ENCODE measurements around the gene ENKD1. TPM values are rescaled to one million over a fixed set of nuclear protein-coding genes. Genes with fewer than 3 reads are reported as not detected.

The ENKD1 gene
- total and polyA plus RNA-seq, 2 of the 13 experiments (the other 11 are each of a cell fraction or from before 2014, with no cell fraction given) = 10.8 to 20.8 TPM

Other genes with a start within 250 kb of the ENKD1 start
- 6.7 and 13.6 TPM in 2 replicates for gene HSD11B2, start 235.6 kb downstream of the ENKD1 start, total RNA-seq (2016; rRNA removed; fragmentation: Illumina TruSeq; extraction: Trizol)
- gene HSD11B2, start 235.6 kb downstream of the ENKD1 start, polyA plus RNA-seq (2011; rRNA removed) = 8.9 and 11.9 TPM in 2 replicates
- gene ATP6V0D1, start 185.6 kb downstream of the ENKD1 start, total RNA-seq (2016; rRNA removed; fragmentation: Illumina TruSeq; extraction: Trizol) = 49.5 and 51.1 TPM in 2 replicates
- gene ATP6V0D1, start 185.6 kb downstream of the ENKD1 start, polyA plus RNA-seq (2011; rRNA removed) = 54.2 and 61.3 TPM in 2 replicates
- gene AGRP, start 183.2 kb downstream of the ENKD1 start, total RNA-seq (2016; rRNA removed; fragmentation: Illumina TruSeq; extraction: Trizol) = not detected in 2 replicates
- not detected in 2 replicates for gene AGRP, start 183.2 kb downstream of the ENKD1 start, polyA plus RNA-seq (2011; rRNA removed)
- 4.6 and 11.2 TPM in 2 replicates for gene RIPOR1, start 137.9 kb downstream of the ENKD1 start, total RNA-seq (2016; rRNA removed; fragmentation: Illumina TruSeq; extraction: Trizol)
- 5.7 and 8.1 TPM in 2 replicates for gene RIPOR1, start 137.9 kb downstream of the ENKD1 start, polyA plus RNA-seq (2011; rRNA removed)
- 37.5 and 59.3 TPM in 2 replicates for gene CTCF, start 104.2 kb downstream of the ENKD1 start, total RNA-seq (2016; rRNA removed; fragmentation: Illumina TruSeq; extraction: Trizol)
- 19.5 and 20.8 TPM in 2 replicates for gene CTCF, start 104.2 kb downstream of the ENKD1 start, polyA plus RNA-seq (2011; rRNA removed)
- gene CARMIL2, start 21.6 kb downstream of the ENKD1 start, total RNA-seq (2016; rRNA removed; fragmentation: Illumina TruSeq; extraction: Trizol) = 0.91 and 1.3 TPM in 2 replicates
- 2.7 and 3.9 TPM in 2 replicates for gene CARMIL2, start 21.6 kb downstream of the ENKD1 start, polyA plus RNA-seq (2011; rRNA removed)
- 26.1 and 32.6 TPM in 2 replicates for gene ACD, start 6.5 kb downstream of the ENKD1 start, total RNA-seq (2016; rRNA removed; fragmentation: Illumina TruSeq; extraction: Trizol)
- 37.1 and 38.3 TPM in 2 replicates for gene ACD, start 6.5 kb downstream of the ENKD1 start, polyA plus RNA-seq (2011; rRNA removed)
- 3.0 and 4.3 TPM in 2 replicates for gene PARD6A, start 5.8 kb downstream of the ENKD1 start, total RNA-seq (2016; rRNA removed; fragmentation: Illumina TruSeq; extraction: Trizol)
- gene PARD6A, start 5.8 kb downstream of the ENKD1 start, polyA plus RNA-seq (2011; rRNA removed) = 3.5 and 3.6 TPM in 2 replicates
- gene C16orf86, start 64 bp upstream of the ENKD1 start, total RNA-seq (2016; rRNA removed; fragmentation: Illumina TruSeq; extraction: Trizol) = 1.7 and 3.1 TPM in 2 replicates
- gene C16orf86, start 64 bp upstream of the ENKD1 start, polyA plus RNA-seq (2011; rRNA removed) = 1.5 and 2.0 TPM in 2 replicates
- gene GFOD2, start 52.6 kb upstream of the ENKD1 start, total RNA-seq (2016; rRNA removed; fragmentation: Illumina TruSeq; extraction: Trizol) = 17.2 and 17.6 TPM in 2 replicates
- 11.1 and 12.8 TPM in 2 replicates for gene GFOD2, start 52.6 kb upstream of the ENKD1 start, polyA plus RNA-seq (2011; rRNA removed)
- 8.5 and 9.2 TPM in 2 replicates for gene RANBP10, start 139.8 kb upstream of the ENKD1 start, total RNA-seq (2016; rRNA removed; fragmentation: Illumina TruSeq; extraction: Trizol)
- 22.7 and 24.5 TPM in 2 replicates for gene RANBP10, start 139.8 kb upstream of the ENKD1 start, polyA plus RNA-seq (2011; rRNA removed)
- 0.10 and 0.86 TPM in 2 replicates for gene TSNAXIP1, start 140.1 kb upstream of the ENKD1 start, total RNA-seq (2016; rRNA removed; fragmentation: Illumina TruSeq; extraction: Trizol)
- 0.37 and 0.61 TPM in 2 replicates for gene TSNAXIP1, start 140.1 kb upstream of the ENKD1 start, polyA plus RNA-seq (2011; rRNA removed)
- gene THAP11, start 175.6 kb upstream of the ENKD1 start, total RNA-seq (2016; rRNA removed; fragmentation: Illumina TruSeq; extraction: Trizol) = 53.4 and 53.8 TPM in 2 replicates
- gene THAP11, start 175.6 kb upstream of the ENKD1 start, polyA plus RNA-seq (2011; rRNA removed) = 44.2 and 45.5 TPM in 2 replicates
- gene NUTF2, start 180.2 kb upstream of the ENKD1 start, total RNA-seq (2016; rRNA removed; fragmentation: Illumina TruSeq; extraction: Trizol) = 214 and 224 TPM in 2 replicates
- gene NUTF2, start 180.2 kb upstream of the ENKD1 start, polyA plus RNA-seq (2011; rRNA removed) = 168 and 198 TPM in 2 replicates
- 24.8 and 43.3 TPM in 2 replicates for gene CENPT, start 180.9 kb upstream of the ENKD1 start, total RNA-seq (2016; rRNA removed; fragmentation: Illumina TruSeq; extraction: Trizol)
- gene CENPT, start 180.9 kb upstream of the ENKD1 start, polyA plus RNA-seq (2011; rRNA removed) = 40.9 and 51.3 TPM in 2 replicates
- 53.4 and 59.1 TPM in 2 replicates for gene EDC4, start 206.3 kb upstream of the ENKD1 start, total RNA-seq (2016; rRNA removed; fragmentation: Illumina TruSeq; extraction: Trizol)
- gene EDC4, start 206.3 kb upstream of the ENKD1 start, polyA plus RNA-seq (2011; rRNA removed) = 51.4 and 65.8 TPM in 2 replicates
- 0.53 TPM in 1 of 2 replicates, not detected in the other for gene NRN1L, start 218.1 kb upstream of the ENKD1 start, total RNA-seq (2016; rRNA removed; fragmentation: Illumina TruSeq; extraction: Trizol)
- gene NRN1L, start 218.1 kb upstream of the ENKD1 start, polyA plus RNA-seq (2011; rRNA removed) = 1.2 and 1.3 TPM in 2 replicates
- gene PSKH1, start 226.5 kb upstream of the ENKD1 start, total RNA-seq (2016; rRNA removed; fragmentation: Illumina TruSeq; extraction: Trizol) = 8.4 and 12.9 TPM in 2 replicates
- gene PSKH1, start 226.5 kb upstream of the ENKD1 start, polyA plus RNA-seq (2011; rRNA removed) = 19.1 and 45.7 TPM in 2 replicates

Measured in HepG2 (cell line).